ENCODE results near the gene AMTN. TPM values are rescaled to one million over a fixed set of nuclear protein-coding genes. Genes with fewer than 3 reads are reported as not detected.

Gene AMTN
- polyA plus RNA-seq, 1 of the 3 experiments (the other 2 are of a cell fraction) = not detected

GRCh38 chr4:70515367-70516250 is 2.8 kb upstream of the AMTN start (continued):
- no peak for TF ChIP-seq IRF3 (IDR thresholded peaks at IDR 0.05; ENCODE audit: low read depth, low read length)
- TF ChIP-seq RCOR1 (IDR thresholded peaks at IDR 0.05; ENCODE audit: low read length) = no peak
- no peak for TF ChIP-seq TAF1 (IDR thresholded peaks at IDR 0.05; ENCODE audit: borderline replicate concordance, low read depth, low read length)
- no peak for TF ChIP-seq EZH2phosphoT487 (IDR thresholded peaks at IDR 0.05; ENCODE audit: borderline replicate concordance, low read depth)
- TF ChIP-seq CHD2 (IDR thresholded peaks at IDR 0.05; ENCODE audit: low read length, partially characterized antibody) = no peak

GRCh38 chr4:70518716-70519115 is 347 bp downstream of the AMTN start:
- CTCF ChIA-PET = no interaction called here
- TF ChIP-seq JUND (IDR thresholded peaks at IDR 0.05) (no peak), GATA2 (CRISPR knock-in tag; IDR thresholded peaks at IDR 0.05) (no peak), CHD2 (IDR thresholded peaks at IDR 0.05; ENCODE audit: low read length, partially characterized antibody) (no peak), USF2 (IDR thresholded peaks at IDR 0.05; ENCODE audit: borderline replicate concordance, low read depth, low read length) (no peak), YY1 (IDR thresholded peaks at IDR 0.05; ENCODE audit: low read depth) (no peak), IRF3 (IDR thresholded peaks at IDR 0.05; ENCODE audit: low read depth, low read length) (no peak), FOXM1 (IDR thresholded peaks at IDR 0.05; ENCODE audit: low read depth) (no peak), ELF1 (IDR thresholded peaks at IDR 0.05) (no peak), POLR2AphosphoS5 (IDR thresholded peaks at IDR 0.05; ENCODE audit: low read depth, low read length) (no peak), USF1 (IDR thresholded peaks at IDR 0.05; ENCODE audit: borderline replicate concordance, low read depth) (no peak), PBX3 (IDR thresholded peaks at IDR 0.05) (no peak), CTCF (IDR thresholded peaks at IDR 0.05) (no peak), TCF12 (IDR thresholded peaks at IDR 0.05) (no peak), TAF1 (IDR thresholded peaks at IDR 0.05; ENCODE audit: borderline replicate concordance, low read depth, low read length) (no peak)
- 0% methylated on average over 3 of the region's 3 CpGs for WGBS (ENCODE audit: low lambda C conversion rate)
- H3K27me3 ChIP-seq (ENCODE audit: insufficient read depth) = no peaks in the 10 kb centered on the region; the same call in 1 of the 2 replicates
- no peaks in the 10 kb centered on the region for H4K20me1 ChIP-seq (ENCODE audit: insufficient read depth)
- H3K9ac ChIP-seq = no peak overlapping the region
- H3K4me3 ChIP-seq (ENCODE audit: low read depth in 2 of 2, low read length in 1 of 2) = no peak overlapping the region
- no peaks in the 10 kb centered on the region for H3K79me2 ChIP-seq (ENCODE audit: insufficient read depth)
- H3K9me3 ChIP-seq = no peaks in the 10 kb centered on the region
- DNase-seq = no peak
- no peak overlapping the region for H3K27ac ChIP-seq (ENCODE audit: low read depth in 2 of 2, low read length in 1 of 2)
- H3K9me2 ChIP-seq = no peaks in the 10 kb centered on the region
- no peak overlapping the region for H3K4me2 ChIP-seq
- no peaks in the 10 kb centered on the region for H3K4me1 ChIP-seq (ENCODE audit: control insufficient read depth in 1 of 2, insufficient read depth in 2 of 2, low read depth in 1 of 2, low read length in 1 of 2)
- H3K36me3 ChIP-seq (replicated peaks in 1 of 2; ENCODE audit: control insufficient read depth in 1 of 2, insufficient read depth in 2 of 2, low read length in 1 of 2) = no peaks in the 10 kb centered on the region
- POLR2A ChIA-PET = no interaction called here
- H3F3A ChIP-seq (replicated peaks; ENCODE audit: insufficient read depth) = no peaks in the 10 kb centered on the region
- H2AFZ ChIP-seq (ENCODE audit: low read depth) = no peak overlapping the region
